ENCODE results near the gene CNEP1R1. TPM values are rescaled to one million over a fixed set of nuclear protein-coding genes. Genes with fewer than 3 reads are reported as not detected.

The CNEP1R1 gene
- total and polyA plus RNA-seq, 2 experiments from 2014 or later, result 13.8 to 30.3 TPM

- H3K27ac Mint-ChIP-seq, result no peak overlapping the region
- DNase-seq (ENCODE audit: low spot score) (peak; percentile 13), ATAC-seq (peak; percentile 45; the same call in 2 of the 3 replicates)
- TF ChIP-seq EZH2phosphoT487 (IDR thresholded peaks at IDR 0.05; ENCODE audit: unreplicated experiment) (no peak), NANOG (IDR thresholded peaks at IDR 0.05; ENCODE audit: borderline replicate concordance) (no peak), REST (IDR thresholded peaks at IDR 0.05; ENCODE audit: unreplicated experiment) (no peak), EZH2 (IDR thresholded peaks at IDR 0.05; ENCODE audit: low read depth, unreplicated experiment) (no peak), JUNB (IDR thresholded peaks at IDR 0.05; ENCODE audit: unreplicated experiment) (no peak), ZNF462 (CRISPR knock-in tag; IDR thresholded peaks at IDR 0.05) (no peak), ZNF331 (CRISPR knock-in tag; IDR thresholded peaks at IDR 0.05; ENCODE audit: low read depth) (no peak), ETS1 (IDR thresholded peaks at IDR 0.05) (no peak), CREB1 (CRISPR knock-in tag; IDR thresholded peaks at IDR 0.05; ENCODE audit: low read depth) (no peak), ZNF114 (CRISPR knock-in tag; IDR thresholded peaks at IDR 0.05) (no peak), STAT1 (IDR thresholded peaks at IDR 0.05; ENCODE audit: unreplicated experiment) (no peak), POLR2AphosphoS5 (IDR thresholded peaks at IDR 0.05; ENCODE audit: low read depth) (no peak), CTCF (conservative IDR thresholded peaks at IDR 0.05; ENCODE audit: low read depth in 2 of 2) (no peak)
- peaks cover 5% of the 10 kb centered on the region for H3K4me1 Mint-ChIP-seq
- Histone ChIP-seq H3K4me2 (no peak overlapping the region), H3K4me3 (no peak overlapping the region), H4K20me1 (replicated peaks; ENCODE audit: insufficient read depth) (no peaks in the 10 kb centered on the region), H3F3A (replicated peaks; ENCODE audit: low read depth) (no peaks in the 10 kb centered on the region), H3K4me1 (ENCODE audit: insufficient read depth) (peaks cover 5% of the 10 kb centered on the region; the same call in 1 of the 2 replicates), H3K79me2 (replicated peaks; ENCODE audit: insufficient read depth) (no peaks in the 10 kb centered on the region), H3K27ac (ENCODE audit: low read depth) (no peak overlapping the region), H3K36me3 (ENCODE audit: insufficient read depth) (peaks cover 15% of the 10 kb centered on the region), H3K27me3 (ENCODE audit: insufficient read depth) (no peaks in the 10 kb centered on the region), H2AFZ (no peak overlapping the region), H3K9me2 (ENCODE audit: insufficient read depth) (no peaks in the 10 kb centered on the region)
- no peaks in the 10 kb centered on the region for H3K9me3 Mint-ChIP-seq
- peaks cover 4% of the 10 kb centered on the region; the same call in 1 of the 3 replicates for H3K36me3 Mint-ChIP-seq (ENCODE audit: low read depth)
- peaks cover 3% of the 10 kb centered on the region for H3K27me3 Mint-ChIP-seq (ENCODE audit: insufficient read depth, low read depth, poor library complexity)
- no peak overlapping the region for H3K4me3 Mint-ChIP-seq
Observed at GRCh38 chr16:50040018-50040417, 15.0 kb downstream of the CNEP1R1 start.
